Measurements from ENCODE around the gene VAV1. TPM values are rescaled to one million over a fixed set of nuclear protein-coding genes. Genes with fewer than 3 reads are reported as not detected.

Gene VAV1
- total and polyA plus RNA-seq, 2 experiments from 2014 or later = 0.82 to 1.8 TPM

DNA sequence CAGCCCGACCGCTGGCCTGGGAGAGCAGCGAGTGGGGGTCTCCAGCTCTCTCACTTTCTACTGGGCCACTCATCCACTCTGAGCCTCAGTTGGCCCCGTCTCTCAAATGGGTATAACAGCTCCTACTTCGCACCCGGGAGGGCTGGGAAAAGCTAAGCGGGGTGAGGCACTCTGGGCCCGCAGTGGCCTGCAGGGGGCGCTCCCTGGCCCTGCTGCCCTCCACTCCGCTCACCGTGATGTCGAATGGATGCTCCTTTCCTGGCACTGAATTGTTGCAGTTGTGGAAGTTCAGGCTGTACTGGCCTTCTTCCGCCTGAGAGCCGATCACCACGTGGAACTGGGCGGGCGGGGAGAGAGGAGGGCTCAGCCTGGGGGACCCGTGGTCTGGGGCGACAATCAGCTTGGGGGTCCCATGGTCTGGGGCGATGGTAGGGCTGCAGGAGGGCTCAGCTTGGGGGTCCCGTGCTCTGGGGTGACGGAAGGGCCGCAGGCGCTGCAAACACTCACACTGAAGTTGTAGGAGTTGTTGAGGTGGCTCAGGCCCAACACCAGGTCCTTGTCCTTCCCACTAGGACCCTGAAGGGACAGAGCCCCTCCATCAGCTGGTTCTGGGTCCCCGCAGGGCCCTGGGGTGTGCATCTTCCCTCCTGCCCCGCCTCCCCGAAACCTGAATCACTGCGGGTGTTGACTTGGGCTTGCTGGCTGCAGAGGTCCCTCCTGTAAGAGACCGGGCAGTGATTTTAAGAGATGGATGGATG, 39.0 kb upstream of the VAV1 start:
- no peak overlapping the region for H3K4me3 Mint-ChIP-seq

DNA sequence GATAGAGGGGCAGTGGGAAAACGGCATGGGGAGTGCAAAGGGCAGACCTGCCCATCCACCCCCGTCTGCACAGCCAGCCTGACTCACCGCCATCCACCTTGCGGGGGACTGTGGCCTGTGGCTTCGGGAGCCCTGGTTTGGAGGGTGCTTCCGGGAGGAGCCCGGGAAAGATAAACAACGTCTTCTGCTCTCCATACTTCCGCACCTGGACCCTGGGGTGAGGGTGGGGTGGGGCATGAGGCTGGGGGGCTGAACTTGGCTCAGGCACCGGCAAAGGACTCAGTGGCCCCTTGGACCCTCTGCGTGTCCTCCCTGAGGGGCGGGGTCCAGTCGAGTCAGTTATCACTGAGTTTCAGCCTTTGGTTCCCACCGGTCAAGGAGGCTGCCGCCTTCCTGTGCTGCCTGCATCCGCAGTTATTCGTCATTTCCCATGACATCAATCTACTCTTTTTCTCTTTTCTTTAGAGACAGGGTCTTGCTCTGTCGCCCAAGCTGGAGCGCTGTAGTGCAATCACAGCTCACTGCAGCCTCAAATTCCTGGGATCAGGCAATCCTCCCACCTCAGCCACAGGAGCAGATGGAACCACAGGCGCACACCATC, 38.3 kb upstream of the VAV1 start:
- no peak overlapping the region for H3K27ac ChIP-seq (ENCODE audit: low read depth)
- H3F3A ChIP-seq (replicated peaks; ENCODE audit: low read depth) = 0 out of 2 replicates have a peak, but pooled peaks cover 7% of the 10 kb centered on the region
- peaks cover 34% of the 10 kb centered on the region for H3K4me1 ChIP-seq (ENCODE audit: insufficient read depth)
- H3K4me1 Mint-ChIP-seq = peaks cover 35% of the 10 kb centered on the region
- H4K20me1 ChIP-seq (replicated peaks; ENCODE audit: insufficient read depth) = 0 out of 2 replicates have a peak, but pooled peaks cover 2% of the 10 kb centered on the region
- no peak overlapping the region for H3K4me3 Mint-ChIP-seq
- H3K27me3 Mint-ChIP-seq (ENCODE audit: insufficient read depth, low read depth, poor library complexity) = peaks cover 17% of the 10 kb centered on the region
- H3K36me3 Mint-ChIP-seq (ENCODE audit: low read depth) = peaks cover 10% of the 10 kb centered on the region; the same call in 2 of the 3 replicates
- ATAC-seq (no peak), DNase-seq (ENCODE audit: low spot score) (no peak)
- H2AFZ ChIP-seq = no peak overlapping the region
- H3K4me3 ChIP-seq = no peak overlapping the region
- H3K27ac Mint-ChIP-seq = no peak overlapping the region
- H3K27me3 ChIP-seq (ENCODE audit: insufficient read depth) = no peaks in the 10 kb centered on the region
- H3K9me3 Mint-ChIP-seq = no peaks in the 10 kb centered on the region; the same call in 2 of the 3 replicates
- H3K79me2 ChIP-seq (replicated peaks; ENCODE audit: insufficient read depth) = peaks cover 12% of the 10 kb centered on the region
- H3K9me2 ChIP-seq (ENCODE audit: insufficient read depth) = no peaks in the 10 kb centered on the region
- H3K4me2 ChIP-seq = no peak overlapping the region
- H3K36me3 ChIP-seq (ENCODE audit: insufficient read depth) = no peaks in the 10 kb centered on the region
- TF ChIP-seq JUNB (IDR thresholded peaks at IDR 0.05; ENCODE audit: unreplicated experiment) = no peak
- no peak for TF ChIP-seq EZH2 (IDR thresholded peaks at IDR 0.05; ENCODE audit: low read depth, unreplicated experiment)
- TF ChIP-seq, protein P1, sequence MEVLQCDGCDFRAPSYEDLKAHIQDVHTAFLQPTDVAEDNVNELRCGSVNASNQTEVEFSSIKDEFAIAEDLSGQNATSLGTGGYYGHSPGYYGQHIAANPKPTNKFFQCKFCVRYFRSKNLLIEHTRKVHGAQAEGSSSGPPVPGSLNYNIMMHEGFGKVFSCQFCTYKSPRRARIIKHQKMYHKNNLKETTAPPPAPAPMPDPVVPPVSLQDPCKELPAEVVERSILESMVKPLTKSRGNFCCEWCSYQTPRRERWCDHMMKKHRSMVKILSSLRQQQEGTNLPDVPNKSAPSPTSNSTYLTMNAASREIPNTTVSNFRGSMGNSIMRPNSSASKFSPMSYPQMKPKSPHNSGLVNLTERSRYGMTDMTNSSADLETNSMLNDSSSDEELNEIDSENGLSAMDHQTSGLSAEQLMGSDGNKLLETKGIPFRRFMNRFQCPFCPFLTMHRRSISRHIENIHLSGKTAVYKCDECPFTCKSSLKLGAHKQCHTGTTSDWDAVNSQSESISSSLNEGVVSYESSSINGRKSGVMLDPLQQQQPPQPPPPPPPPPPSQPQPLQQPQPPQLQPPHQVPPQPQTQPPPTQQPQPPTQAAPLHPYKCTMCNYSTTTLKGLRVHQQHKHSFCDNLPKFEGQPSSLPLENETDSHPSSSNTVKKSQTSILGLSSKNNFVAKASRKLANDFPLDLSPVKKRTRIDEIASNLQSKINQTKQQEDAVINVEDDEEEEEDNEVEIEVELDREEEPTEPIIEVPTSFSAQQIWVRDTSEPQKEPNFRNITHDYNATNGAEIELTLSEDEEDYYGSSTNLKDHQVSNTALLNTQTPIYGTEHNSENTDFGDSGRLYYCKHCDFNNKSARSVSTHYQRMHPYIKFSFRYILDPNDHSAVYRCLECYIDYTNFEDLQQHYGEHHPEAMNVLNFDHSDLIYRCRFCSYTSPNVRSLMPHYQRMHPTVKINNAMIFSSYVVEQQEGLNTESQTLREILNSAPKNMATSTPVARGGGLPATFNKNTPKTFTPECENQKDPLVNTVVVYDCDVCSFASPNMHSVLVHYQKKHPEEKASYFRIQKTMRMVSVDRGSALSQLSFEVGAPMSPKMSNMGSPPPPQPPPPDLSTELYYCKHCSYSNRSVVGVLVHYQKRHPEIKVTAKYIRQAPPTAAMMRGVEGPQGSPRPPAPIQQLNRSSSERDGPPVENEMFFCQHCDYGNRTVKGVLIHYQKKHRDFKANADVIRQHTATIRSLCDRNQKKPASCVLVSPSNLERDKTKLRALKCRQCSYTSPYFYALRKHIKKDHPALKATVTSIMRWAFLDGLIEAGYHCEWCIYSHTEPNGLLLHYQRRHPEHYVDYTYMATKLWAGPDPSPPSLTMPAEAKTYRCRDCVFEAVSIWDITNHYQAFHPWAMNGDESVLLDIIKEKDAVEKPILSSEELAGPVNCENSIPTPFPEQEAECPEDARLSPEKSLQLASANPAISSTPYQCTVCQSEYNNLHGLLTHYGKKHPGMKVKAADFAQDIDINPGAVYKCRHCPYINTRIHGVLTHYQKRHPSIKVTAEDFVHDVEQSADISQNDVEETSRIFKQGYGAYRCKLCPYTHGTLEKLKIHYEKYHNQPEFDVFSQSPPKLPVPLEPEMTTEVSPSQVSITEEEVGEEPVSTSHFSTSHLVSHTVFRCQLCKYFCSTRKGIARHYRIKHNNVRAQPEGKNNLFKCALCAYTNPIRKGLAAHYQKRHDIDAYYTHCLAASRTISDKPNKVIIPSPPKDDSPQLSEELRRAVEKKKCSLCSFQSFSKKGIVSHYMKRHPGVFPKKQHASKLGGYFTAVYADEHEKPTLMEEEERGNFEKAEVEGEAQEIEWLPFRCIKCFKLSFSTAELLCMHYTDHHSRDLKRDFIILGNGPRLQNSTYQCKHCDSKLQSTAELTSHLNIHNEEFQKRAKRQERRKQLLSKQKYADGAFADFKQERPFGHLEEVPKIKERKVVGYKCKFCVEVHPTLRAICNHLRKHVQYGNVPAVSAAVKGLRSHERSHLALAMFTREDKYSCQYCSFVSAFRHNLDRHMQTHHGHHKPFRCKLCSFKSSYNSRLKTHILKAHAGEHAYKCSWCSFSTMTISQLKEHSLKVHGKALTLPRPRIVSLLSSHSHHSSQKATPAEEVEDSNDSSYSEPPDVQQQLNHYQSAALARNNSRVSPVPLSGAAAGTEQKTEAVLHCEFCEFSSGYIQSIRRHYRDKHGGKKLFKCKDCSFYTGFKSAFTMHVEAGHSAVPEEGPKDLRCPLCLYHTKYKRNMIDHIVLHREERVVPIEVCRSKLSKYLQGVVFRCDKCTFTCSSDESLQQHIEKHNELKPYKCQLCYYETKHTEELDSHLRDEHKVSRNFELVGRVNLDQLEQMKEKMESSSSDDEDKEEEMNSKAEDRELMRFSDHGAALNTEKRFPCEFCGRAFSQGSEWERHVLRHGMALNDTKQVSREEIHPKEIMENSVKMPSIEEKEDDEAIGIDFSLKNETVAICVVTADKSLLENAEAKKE (CRISPR knock-in tag; IDR thresholded peaks at IDR 0.05) = no peak
- TF ChIP-seq NANOG (IDR thresholded peaks at IDR 0.05; ENCODE audit: borderline replicate concordance) = no peak
- no peak for TF ChIP-seq POLR2AphosphoS5 (IDR thresholded peaks at IDR 0.05; ENCODE audit: low read depth)
- TF ChIP-seq, protein P2, sequence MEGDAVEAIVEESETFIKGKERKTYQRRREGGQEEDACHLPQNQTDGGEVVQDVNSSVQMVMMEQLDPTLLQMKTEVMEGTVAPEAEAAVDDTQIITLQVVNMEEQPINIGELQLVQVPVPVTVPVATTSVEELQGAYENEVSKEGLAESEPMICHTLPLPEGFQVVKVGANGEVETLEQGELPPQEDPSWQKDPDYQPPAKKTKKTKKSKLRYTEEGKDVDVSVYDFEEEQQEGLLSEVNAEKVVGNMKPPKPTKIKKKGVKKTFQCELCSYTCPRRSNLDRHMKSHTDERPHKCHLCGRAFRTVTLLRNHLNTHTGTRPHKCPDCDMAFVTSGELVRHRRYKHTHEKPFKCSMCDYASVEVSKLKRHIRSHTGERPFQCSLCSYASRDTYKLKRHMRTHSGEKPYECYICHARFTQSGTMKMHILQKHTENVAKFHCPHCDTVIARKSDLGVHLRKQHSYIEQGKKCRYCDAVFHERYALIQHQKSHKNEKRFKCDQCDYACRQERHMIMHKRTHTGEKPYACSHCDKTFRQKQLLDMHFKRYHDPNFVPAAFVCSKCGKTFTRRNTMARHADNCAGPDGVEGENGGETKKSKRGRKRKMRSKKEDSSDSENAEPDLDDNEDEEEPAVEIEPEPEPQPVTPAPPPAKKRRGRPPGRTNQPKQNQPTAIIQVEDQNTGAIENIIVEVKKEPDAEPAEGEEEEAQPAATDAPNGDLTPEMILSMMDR (conservative IDR thresholded peaks at IDR 0.05; ENCODE audit: low read depth in 2 of 2) = no peak
- TF ChIP-seq ZNF331 (CRISPR knock-in tag; IDR thresholded peaks at IDR 0.05; ENCODE audit: low read depth) = no peak

More for the DNA sequence above, 39.0 kb upstream of the VAV1 start:
- Histone ChIP-seq H3K4me3 (no peak overlapping the region), H3F3A (replicated peaks; ENCODE audit: low read depth) (0 out of 2 replicates have a peak, but pooled peaks cover 7% of the 10 kb centered on the region), H3K27me3 (ENCODE audit: insufficient read depth) (no peaks in the 10 kb centered on the region), H3K36me3 (ENCODE audit: insufficient read depth) (no peaks in the 10 kb centered on the region), H4K20me1 (replicated peaks; ENCODE audit: insufficient read depth) (0 out of 2 replicates have a peak, but pooled peaks cover 2% of the 10 kb centered on the region), H3K79me2 (replicated peaks; ENCODE audit: insufficient read depth) (peaks cover 12% of the 10 kb centered on the region), H3K4me1 (ENCODE audit: insufficient read depth) (peaks cover 27% of the 10 kb centered on the region), H3K9me2 (ENCODE audit: insufficient read depth) (no peaks in the 10 kb centered on the region), H3K27ac (ENCODE audit: low read depth) (no peak overlapping the region), H3K4me2 (no peak overlapping the region), H2AFZ (no peak overlapping the region)
- ATAC-seq (no peak), DNase-seq (ENCODE audit: low spot score) (peak; percentile 71)
- Mint-ChIP-seq H3K27ac (no peak overlapping the region), H3K9me3 (no peaks in the 10 kb centered on the region; the same call in 2 of the 3 replicates), H3K36me3 (ENCODE audit: low read depth) (peaks cover 10% of the 10 kb centered on the region; the same call in 2 of the 3 replicates), H3K4me1 (peaks cover 28% of the 10 kb centered on the region), H3K27me3 (ENCODE audit: insufficient read depth, low read depth, poor library complexity) (peaks cover 12% of the 10 kb centered on the region)
- TF ChIP-seq ZNF331 (CRISPR knock-in tag; IDR thresholded peaks at IDR 0.05; ENCODE audit: low read depth) = no peak
- TF ChIP-seq, protein P2 (conservative IDR thresholded peaks at IDR 0.05; ENCODE audit: low read depth in 2 of 2) = peak; percentile 69 to 78

Data from GM23338 (cell line).